Subcutaneous abdominal adipose tissue (tissue), 5 donors: ENCODE measurements around the gene SYNDIG1.
"Not testable (repeated sequence)": the region's sequence is repeated elsewhere in the genome, so short reads cannot be mapped to it uniquely, and the experiment has no call there.

Experiments
- H3K27ac ChIP-seq: one replicate; pipeline ENCODE4 v1.7.0; 2013; ENCODE audit warnings: low read depth, mild to moderate bottlenecking, inconsistent platforms, low read length, moderate library complexity
- H3K27me3 ChIP-seq, 5 donors: one replicate each; pipeline ENCODE4 v1.7.0; 2013; ENCODE audit warnings: low read length in 5 of 5, inconsistent platforms in 1 of 5; ENCODE audit not compliant: control insufficient read depth in 5 of 5, insufficient read depth in 4 of 5
- H3K36me3 ChIP-seq, 5 donors: one replicate each; pipeline ENCODE4 v1.7.0; 2013; ENCODE audit warnings: low read length in 5 of 5; ENCODE audit not compliant: control insufficient read depth in 5 of 5, insufficient read depth in 5 of 5
- H3K4me1 ChIP-seq, 5 donors: one replicate each; pipeline ENCODE4 v1.7.0; 2013; ENCODE audit warnings: low read length in 5 of 5, mild to moderate bottlenecking in 3 of 5, moderate library complexity in 1 of 5; ENCODE audit not compliant: control insufficient read depth in 5 of 5, insufficient read depth in 5 of 5
- H3K4me3 ChIP-seq, 5 donors: one replicate each; pipeline ENCODE4 v1.7.0; 2013; ENCODE audit warnings: low read length in 5 of 5, low read depth in 1 of 5
- H3K9ac ChIP-seq, 5 donors: one replicate each; pipeline ENCODE4 v1.7.0; 2013; ENCODE audit warnings: low read length in 5 of 5, mild to moderate bottlenecking in 4 of 5, moderate library complexity in 3 of 5
- H3K9me3 ChIP-seq, 5 donors: one replicate each; pipeline ENCODE4 v1.7.0; 2013; ENCODE audit warnings: low read length in 5 of 5; ENCODE audit not compliant: control insufficient read depth in 5 of 5
- donor health status: healthy.
- donor health status: healthy.
- donor health status: healthy.
- donor health status: healthy.
- donor health status: healthy.

SYNDIG1 gene

DNA sequence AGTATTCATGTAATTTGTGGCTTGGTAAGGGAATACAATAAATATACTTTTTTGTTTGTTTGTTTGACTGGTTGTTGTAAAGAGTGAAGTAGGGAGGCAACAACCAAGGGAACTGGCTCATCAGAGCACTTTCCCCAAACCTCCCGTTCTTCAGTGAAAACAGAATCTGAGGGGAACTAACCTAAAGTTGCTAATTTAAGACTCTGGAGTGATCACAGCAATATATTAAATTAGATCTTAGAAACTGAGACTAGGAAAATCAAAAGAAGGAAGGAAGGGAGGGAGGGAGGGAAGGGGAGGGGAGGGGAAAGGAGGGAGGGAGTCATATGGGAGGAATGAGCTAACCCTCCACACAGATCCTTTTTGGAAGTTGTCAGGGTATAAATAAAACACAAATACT, 144.9 kb downstream of the SYNDIG1 start:
- no peaks in the 10 kb centered on the region for H3K4me1 ChIP-seq
- no peak overlapping the region for H3K9ac ChIP-seq
- H3K9me3 ChIP-seq: no peaks in the 10 kb centered on the region
- H3K36me3 ChIP-seq: no peaks in the 10 kb centered on the region
- H3K4me3 ChIP-seq: no peak overlapping the region
- peaks cover 0 to 13% (median 8%) of the 10 kb centered on the region in 5 donors for H3K27me3 ChIP-seq
- H3K27ac ChIP-seq: no peak overlapping the region

- H3K4me1 ChIP-seq: no peaks in the 10 kb centered on the region
- peaks cover 0 to 13% (median 8%) of the 10 kb centered on the region in 5 donors for H3K27me3 ChIP-seq
- no peak overlapping the region for H3K4me3 ChIP-seq
- no peaks in the 10 kb centered on the region for H3K9me3 ChIP-seq
- H3K9ac ChIP-seq: no peak overlapping the region
- H3K36me3 ChIP-seq: no peaks in the 10 kb centered on the region
- H3K27ac ChIP-seq: no peak overlapping the region
Observed at GRCh38 chr20:24615353-24615752, 145.9 kb downstream of the SYNDIG1 start.

DNA sequence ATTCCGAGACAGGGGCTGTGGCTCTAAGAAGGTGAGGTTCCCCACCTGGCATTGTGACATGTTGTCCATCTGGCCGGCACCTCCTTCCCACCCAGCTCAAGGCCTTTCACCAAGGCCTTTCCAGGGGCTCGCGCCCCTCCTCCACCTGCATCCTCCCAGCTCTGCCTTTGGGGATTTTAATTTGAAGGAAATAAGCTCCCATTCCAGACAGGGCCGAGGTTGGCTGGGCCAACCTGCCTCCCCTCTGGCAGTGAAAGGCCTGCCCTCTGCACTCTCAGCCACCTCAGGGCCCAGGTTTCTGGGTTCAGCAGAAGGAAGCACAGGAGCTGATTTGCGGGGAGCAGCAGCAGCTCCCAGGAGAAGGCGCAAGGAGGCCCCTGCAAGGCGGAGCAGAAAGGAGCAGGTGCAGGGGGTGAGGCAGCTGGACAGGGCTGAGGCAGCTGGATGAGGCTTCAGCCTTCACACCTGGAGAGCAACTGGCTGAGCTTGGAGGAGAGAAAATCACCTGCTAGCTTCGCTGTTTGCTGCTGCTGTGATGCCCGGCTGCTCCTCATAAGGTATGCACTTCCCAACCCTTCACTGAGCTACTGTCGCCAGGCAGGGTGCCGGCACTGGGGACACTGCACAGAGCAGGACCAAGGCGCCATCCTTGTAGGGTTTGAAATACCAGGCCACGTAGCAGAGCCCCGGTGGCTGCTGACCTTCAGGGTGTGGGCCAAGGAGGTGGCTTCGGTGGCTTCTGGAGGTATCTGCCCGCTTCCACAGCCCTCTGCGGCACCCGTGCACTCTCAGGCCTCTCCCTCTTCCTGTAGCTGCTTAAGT, 147.0 kb downstream of the SYNDIG1 start:
- H3K27ac ChIP-seq: no peak overlapping the region
- H3K4me1 ChIP-seq: no peaks in the 10 kb centered on the region
- no peaks in the 10 kb centered on the region for H3K36me3 ChIP-seq
- H3K9me3 ChIP-seq: no peaks in the 10 kb centered on the region
- H3K27me3 ChIP-seq: peaks cover 0 to 13% (median 8%) of the 10 kb centered on the region in 5 donors
- H3K4me3 ChIP-seq: no peak overlapping the region
- no peak overlapping the region for H3K9ac ChIP-seq

GRCh38 chr20:24617080-24617432, 147.6 kb downstream of the SYNDIG1 start:
- H3K9me3 ChIP-seq: no peaks in the 10 kb centered on the region

DNA sequence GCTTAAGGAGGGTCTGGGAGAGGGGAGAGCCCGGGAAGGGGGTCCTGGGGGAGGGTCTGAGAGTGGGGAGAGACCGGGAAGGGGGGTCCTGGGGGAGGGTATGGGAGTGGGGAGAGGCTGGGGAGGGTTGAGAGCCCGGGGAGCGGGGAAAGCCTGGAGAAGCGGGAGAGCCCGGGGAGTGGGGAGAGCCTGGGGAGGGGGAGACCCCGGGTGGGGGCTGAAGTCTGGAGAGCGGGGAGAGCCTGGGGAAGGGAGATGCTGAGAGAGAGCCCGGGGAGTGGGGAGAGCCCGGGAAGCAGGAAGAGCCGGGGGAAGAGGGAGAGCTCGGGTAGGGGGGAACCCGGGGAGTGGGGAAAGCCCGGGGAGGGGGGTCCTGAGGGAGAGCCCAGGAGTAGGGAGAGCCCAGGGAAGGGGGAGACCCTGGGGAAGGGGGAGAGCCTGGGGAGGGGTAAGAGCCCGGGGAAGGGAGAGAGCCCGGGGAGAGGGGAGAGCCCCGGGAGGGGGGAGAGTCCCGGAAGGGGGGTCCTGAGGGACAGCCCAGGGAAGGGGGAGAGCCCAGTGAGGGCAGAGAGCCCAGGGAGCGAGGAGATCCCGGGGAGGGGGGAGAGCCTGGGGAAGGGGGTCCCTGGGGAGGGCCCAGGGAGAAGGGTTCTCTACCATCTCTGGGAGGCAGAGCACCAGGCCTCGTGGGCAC, 148.5 kb downstream of the SYNDIG1 start:
- Histone ChIP-seq H3K4me1 (no peaks in the 10 kb centered on the region), H3K27ac (no peak overlapping the region), H3K9ac (no peak overlapping the region), H3K36me3 (no peaks in the 10 kb centered on the region), H3K4me3 (no peak overlapping the region), H3K9me3 (no peaks in the 10 kb centered on the region), H3K27me3 (peaks cover 2 to 10% (median 8%) of the 10 kb centered on the region in 5 donors)

More at GRCh38 chr20:24617080-24617432, 147.6 kb downstream of the SYNDIG1 start:
- no peaks in the 10 kb centered on the region for H3K4me1 ChIP-seq
- H3K9ac ChIP-seq: no peak overlapping the region
- H3K36me3 ChIP-seq: no peaks in the 10 kb centered on the region
- H3K4me3 ChIP-seq: no peak overlapping the region
- H3K27me3 ChIP-seq: peaks cover 0 to 13% (median 8%) of the 10 kb centered on the region in 5 donors
- H3K27ac ChIP-seq: no peak overlapping the region

- H3K9me3 ChIP-seq: no peaks in the 10 kb centered on the region
- no peak overlapping the region for H3K4me3 ChIP-seq
- H3K27me3 ChIP-seq: peaks cover 2 to 8% (median 5%) of the 10 kb centered on the region in 5 donors
- no peak overlapping the region for H3K27ac ChIP-seq
- H3K9ac ChIP-seq: no peak overlapping the region
- H3K4me1 ChIP-seq: no peaks in the 10 kb centered on the region
- H3K36me3 ChIP-seq: no peaks in the 10 kb centered on the region
Observed at GRCh38 chr20:24618739-24619138, 149.3 kb downstream of the SYNDIG1 start.

DNA sequence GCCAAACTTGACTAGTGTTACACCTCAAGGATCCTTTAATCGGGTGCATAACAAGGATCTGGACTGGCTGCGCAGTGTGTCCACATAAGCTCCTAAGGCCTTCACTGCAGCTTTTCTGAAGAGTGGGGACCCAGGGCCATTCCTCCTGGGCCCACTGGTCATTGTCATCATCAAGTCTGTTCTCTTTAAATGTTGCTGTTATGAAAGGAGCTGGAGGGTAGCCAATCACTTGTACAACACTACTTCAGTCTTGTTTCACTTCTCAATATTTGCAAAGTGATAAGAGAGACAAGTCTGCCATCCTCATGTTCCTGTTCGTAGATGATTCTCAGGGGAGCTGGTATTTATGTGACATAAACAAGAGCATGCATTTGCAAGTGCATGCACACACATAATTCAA, 149.8 kb downstream of the SYNDIG1 start:
- H3K4me3 ChIP-seq: no peak overlapping the region
- H3K36me3 ChIP-seq: no peaks in the 10 kb centered on the region
- no peak overlapping the region for H3K27ac ChIP-seq
- H3K9me3 ChIP-seq: no peaks in the 10 kb centered on the region
- H3K9ac ChIP-seq: no peak overlapping the region
- no peaks in the 10 kb centered on the region for H3K4me1 ChIP-seq
- peaks cover 2 to 8% (median 5%) of the 10 kb centered on the region in 5 donors for H3K27me3 ChIP-seq

DNA sequence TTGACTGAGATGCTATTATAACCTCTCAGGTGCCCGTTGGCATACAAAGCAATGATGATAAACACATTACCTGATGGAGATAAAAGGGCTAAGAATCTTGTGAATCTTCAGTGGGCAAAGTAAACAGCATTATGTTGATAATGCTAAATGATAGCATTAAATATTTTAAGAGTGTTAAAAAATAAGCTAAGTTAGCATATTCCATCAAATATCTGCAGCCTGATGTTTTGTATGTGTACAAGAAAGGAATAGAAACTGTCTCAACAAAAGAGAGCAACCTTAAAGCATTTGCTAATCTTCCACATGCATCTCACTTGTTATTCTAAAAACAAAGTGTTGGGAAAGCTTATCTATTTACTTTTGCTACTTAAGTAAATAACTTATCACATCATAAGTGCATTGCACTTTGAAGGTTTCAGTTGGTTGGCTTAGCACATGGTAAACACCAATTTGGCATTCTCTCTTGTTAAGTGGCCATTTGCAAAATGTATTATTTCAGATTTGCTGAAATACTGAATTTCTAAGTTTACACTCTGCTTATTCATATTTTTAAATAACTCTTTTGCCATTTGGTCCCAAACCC, 151.6 kb downstream of the SYNDIG1 start:
- H3K9me3 ChIP-seq: no peaks in the 10 kb centered on the region
- H3K27me3 ChIP-seq: peaks cover 2 to 8% (median 5%) of the 10 kb centered on the region in 5 donors

DNA sequence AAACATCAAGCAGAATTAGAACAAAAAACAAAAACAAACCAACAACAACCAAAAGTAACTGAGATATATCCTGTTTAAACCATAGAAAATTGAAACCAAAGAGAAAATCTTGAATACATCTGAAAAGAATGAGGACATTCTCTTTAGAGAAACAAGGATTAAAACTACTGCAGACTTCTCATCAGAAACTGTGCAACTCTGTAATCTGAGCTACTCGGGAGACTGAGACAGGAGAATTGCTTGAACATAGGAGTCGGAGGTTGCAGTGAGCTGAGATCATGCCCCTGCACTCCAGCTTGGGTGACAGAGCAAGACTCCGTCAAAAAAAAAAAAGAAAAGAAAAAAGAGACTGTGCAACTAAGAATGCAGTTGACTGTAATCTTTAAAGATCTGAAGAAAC, 153.4 kb downstream of the SYNDIG1 start:
- no peak overlapping the region for H3K4me3 ChIP-seq
- H3K27me3 ChIP-seq: peaks cover 0 to 4% (median 0%) of the 10 kb centered on the region in 5 donors
- no peaks in the 10 kb centered on the region for H3K36me3 ChIP-seq
- no peaks in the 10 kb centered on the region for H3K4me1 ChIP-seq
- no peaks in the 10 kb centered on the region for H3K9me3 ChIP-seq
- H3K9ac ChIP-seq: no peak overlapping the region
- H3K27ac ChIP-seq: no peak overlapping the region

More for the DNA sequence above, 151.6 kb downstream of the SYNDIG1 start:
- Histone ChIP-seq H3K36me3 (no peaks in the 10 kb centered on the region), H3K27ac (no peak overlapping the region), H3K9ac (no peak overlapping the region), H3K4me1 (no peaks in the 10 kb centered on the region), H3K4me3 (no peak overlapping the region)

DNA sequence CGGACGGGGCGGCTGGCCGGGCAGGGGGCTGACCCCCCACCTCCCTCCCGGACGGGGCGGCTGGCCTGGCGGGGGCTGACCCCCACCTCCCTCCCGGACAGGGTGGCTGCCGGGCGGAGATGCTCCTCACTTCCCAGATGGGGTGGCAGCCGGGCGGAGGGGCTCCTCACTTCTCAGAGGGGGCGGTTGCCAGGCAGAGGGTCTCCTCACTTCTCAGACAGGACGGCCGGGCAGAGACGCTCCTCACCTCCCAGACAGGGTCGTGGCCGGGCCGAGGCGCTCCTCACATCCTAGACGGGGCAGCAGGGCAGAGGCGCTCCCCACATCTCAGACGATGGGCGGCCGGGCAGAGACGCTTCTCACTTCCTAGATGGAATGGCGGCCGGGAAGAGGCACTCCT, 156.7 kb downstream of the SYNDIG1 start:
- H3K36me3 ChIP-seq, H3K9ac ChIP-seq, H3K9me3 ChIP-seq, H3K4me3 ChIP-seq, H3K27me3 ChIP-seq, H3K27ac ChIP-seq, H3K4me1 ChIP-seq: not testable (repeated sequence)
